C4-2B (cell line): Measurements from ENCODE around the gene AMPH.

ENCODE experiments used
- H3K27ac ChIP-seq: fragments of 450-650 bp; 2 replicates; pipeline ENCODE4 v1.5.1; 2017
- ZFX ChIP-seq: fragments of 450-650 bp; IDR thresholded peaks from 2 replicates; pipeline ENCODE4 v1.6.1; 2017
- TF ChIP-seq, protein P1 (sequence below): fragments of 450-650 bp; conservative IDR thresholded peaks from 2 replicates; pipeline ENCODE4 v1.5.1; 2017; ENCODE audit warnings: mild to moderate bottlenecking

The AMPH gene

DNA sequence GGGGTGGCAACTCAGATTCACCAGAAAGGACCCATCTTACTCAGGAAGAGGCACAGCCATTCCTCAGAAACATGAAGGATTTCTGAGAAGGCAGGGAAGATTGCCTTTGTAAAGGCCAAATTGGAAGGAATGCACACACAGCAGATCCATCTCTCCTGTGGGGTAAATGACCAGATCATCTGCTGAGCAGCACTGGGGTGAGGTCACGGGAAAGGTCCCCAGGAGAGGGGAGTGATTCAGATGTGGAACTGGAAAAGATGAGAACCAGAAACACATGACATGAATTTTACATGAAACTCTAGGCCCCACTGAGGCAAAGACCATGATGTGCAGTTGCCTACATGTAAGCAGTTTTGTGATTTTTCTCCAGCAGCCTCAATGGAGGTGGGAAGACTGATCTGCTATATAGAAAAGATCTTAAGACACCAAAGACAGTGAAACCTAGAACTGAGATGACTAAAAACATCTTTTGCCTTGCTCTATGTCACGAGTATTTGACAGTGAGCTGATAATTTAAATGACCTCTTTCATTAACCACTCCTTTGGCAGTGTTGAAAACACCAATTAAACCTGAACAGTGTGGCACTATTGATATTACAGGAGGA, 91.6 kb downstream of the AMPH start:
- TF ChIP-seq, protein P1, sequence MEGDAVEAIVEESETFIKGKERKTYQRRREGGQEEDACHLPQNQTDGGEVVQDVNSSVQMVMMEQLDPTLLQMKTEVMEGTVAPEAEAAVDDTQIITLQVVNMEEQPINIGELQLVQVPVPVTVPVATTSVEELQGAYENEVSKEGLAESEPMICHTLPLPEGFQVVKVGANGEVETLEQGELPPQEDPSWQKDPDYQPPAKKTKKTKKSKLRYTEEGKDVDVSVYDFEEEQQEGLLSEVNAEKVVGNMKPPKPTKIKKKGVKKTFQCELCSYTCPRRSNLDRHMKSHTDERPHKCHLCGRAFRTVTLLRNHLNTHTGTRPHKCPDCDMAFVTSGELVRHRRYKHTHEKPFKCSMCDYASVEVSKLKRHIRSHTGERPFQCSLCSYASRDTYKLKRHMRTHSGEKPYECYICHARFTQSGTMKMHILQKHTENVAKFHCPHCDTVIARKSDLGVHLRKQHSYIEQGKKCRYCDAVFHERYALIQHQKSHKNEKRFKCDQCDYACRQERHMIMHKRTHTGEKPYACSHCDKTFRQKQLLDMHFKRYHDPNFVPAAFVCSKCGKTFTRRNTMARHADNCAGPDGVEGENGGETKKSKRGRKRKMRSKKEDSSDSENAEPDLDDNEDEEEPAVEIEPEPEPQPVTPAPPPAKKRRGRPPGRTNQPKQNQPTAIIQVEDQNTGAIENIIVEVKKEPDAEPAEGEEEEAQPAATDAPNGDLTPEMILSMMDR, result no peak
- no peak for TF ChIP-seq ZFX

DNA sequence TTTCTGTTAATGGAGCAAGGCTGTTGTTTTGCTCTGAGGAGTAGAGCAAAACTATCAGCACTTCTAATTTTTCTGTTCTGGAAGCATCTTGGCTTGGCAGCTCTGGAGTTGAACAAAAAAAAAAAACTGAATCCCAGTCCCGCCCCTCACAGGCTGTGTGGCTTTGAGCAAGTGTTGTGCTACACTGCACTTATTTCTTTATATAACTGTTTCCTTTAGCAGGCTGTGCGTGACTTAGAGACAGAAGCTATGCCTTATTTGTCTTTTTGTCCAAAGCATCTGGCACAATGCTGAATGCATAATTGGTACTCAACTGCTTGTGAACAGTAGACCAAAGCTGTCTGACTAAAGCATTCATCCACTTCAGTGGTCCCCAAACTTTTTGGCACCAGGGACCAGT, 96.1 kb downstream of the AMPH start:
- H3K27ac ChIP-seq, result no peak overlapping the region
- TF ChIP-seq, protein P1, result no peak
- TF ChIP-seq ZFX, result no peak

More for the DNA sequence above, 91.6 kb downstream of the AMPH start:
- H3K27ac ChIP-seq, result no peak overlapping the region

DNA sequence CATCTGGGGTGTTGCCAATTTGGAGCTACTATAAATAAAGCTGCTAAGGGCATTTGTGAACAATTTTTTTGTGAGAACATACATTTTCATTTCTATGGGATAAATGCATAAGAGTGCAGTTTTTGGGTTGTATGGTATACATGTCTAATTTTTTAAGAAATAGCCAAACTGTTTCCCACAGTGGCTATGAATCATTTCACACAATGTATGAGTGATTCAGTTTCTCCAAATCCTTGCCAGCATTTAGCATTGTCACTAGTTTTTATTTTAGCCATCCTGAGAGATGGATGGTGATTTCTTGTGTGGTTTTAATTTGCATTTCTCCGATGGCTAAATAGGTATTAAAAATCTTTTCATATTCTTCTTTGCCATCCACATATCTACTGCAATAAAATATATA, 105.3 kb downstream of the AMPH start:
- H3K27ac ChIP-seq, result no peak overlapping the region
- TF ChIP-seq, protein P1, result no peak
- no peak for TF ChIP-seq ZFX

DNA sequence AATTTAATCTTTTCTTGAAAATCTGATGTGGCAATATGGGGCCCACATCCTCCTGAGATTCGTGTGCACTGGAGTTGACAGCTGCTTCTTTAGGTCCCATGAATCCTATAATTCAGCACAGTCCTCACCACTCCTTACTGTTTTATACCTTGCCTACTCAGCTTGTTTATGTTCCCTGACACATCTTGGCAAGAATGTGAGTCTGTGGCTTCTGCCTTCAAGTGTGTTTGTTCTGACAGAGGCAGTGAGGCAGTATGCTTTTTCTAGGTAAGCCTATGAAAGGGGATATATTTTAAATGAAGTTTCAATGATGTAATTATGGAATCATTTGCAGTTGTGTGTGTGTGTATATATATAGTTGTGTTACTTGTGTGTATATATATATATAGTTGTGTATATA, 106.4 kb downstream of the AMPH start:
- H3K27ac ChIP-seq, result no peak overlapping the region
- TF ChIP-seq, protein P1, result no peak
- TF ChIP-seq ZFX, result no peak

DNA sequence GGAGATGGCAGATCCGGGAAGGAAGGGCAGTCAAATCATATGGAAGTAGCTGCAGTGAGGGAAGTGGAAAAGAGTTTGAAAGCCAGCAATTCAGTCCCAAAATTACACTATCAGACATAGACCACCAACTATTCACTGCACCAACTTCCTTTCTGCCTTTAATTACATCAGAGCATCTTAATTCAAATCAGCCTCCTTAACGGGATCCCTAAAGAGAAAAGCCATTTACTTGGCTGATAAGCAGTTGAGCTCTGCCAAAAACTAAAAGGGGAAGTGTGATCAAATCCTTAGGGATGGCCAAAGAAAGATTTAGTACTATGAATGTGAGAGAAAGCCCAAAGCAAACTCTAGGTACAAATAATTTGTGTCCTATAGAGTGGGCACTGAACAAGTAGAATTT, 110.4 kb downstream of the AMPH start:
- no peak for TF ChIP-seq ZFX
- TF ChIP-seq, protein P1, result no peak
- no peak overlapping the region for H3K27ac ChIP-seq

DNA sequence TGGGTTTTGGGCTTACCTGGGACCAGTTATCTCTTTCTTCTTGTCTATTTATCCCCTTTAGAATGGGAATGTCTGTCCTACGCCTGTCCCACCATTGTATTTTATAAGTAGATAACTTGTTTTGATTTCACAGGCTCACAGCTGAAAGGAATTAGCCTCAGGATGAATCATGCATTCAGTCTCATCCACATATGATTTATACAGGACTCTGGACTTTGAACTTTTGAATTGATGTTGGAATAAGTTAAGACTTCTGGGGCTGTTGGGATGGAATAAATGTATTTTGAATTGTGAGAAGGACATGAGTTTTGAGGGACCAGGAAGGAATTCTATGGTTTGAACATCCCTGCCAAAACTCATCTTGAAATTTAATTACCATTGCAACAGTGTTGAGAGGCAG, 112.6 kb downstream of the AMPH start:
- H3K27ac ChIP-seq, result no peak overlapping the region
- no peak for TF ChIP-seq ZFX
- TF ChIP-seq, protein P1, result no peak

DNA sequence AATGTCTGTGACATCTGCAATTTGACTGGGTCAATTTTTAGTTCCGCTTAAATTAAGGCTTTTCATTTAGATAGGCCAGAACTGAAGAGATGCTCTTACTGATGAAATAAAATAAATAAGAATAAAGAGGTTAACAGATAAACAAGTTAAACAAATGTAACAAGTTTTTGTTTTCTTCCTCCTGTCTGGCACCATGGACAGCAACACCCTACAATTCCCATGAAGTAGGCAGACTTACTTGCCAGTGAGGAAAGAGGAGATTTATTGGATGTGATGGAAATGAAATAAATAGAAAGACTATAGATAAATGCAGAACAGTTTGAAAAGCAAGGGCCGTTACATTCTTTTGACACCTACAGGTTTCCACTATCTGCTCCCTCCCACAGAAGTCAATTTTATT, 118.5 kb downstream of the AMPH start:
- no peak for TF ChIP-seq ZFX
- TF ChIP-seq, protein P1, result no peak
- no peak overlapping the region for H3K27ac ChIP-seq
